Fibroblast of pulmonary artery (primary cell): Measurements from ENCODE around the gene RHBDL3.

ENCODE experiments used
- DNase-seq: peaks from one replicate; pipeline ENCODE4 v3.0.0-alpha.2; 2010; ENCODE audit warnings: low read depth
- H3K4me3 ChIP-seq: replicated peaks from 2 replicates; pipeline ENCODE4 v1.5.1; 2011; ENCODE audit warnings: low read depth, mild to moderate bottlenecking, control low read depth, low read length, moderate library complexity
- TF ChIP-seq, protein P1 (sequence below): IDR thresholded peaks from 2 replicates; pipeline ENCODE4 v1.5.1; 2011; ENCODE audit warnings: mild to moderate bottlenecking, control low read depth, low read length, inconsistent platforms; ENCODE audit errors: missing control alignments

Gene RHBDL3

DNA sequence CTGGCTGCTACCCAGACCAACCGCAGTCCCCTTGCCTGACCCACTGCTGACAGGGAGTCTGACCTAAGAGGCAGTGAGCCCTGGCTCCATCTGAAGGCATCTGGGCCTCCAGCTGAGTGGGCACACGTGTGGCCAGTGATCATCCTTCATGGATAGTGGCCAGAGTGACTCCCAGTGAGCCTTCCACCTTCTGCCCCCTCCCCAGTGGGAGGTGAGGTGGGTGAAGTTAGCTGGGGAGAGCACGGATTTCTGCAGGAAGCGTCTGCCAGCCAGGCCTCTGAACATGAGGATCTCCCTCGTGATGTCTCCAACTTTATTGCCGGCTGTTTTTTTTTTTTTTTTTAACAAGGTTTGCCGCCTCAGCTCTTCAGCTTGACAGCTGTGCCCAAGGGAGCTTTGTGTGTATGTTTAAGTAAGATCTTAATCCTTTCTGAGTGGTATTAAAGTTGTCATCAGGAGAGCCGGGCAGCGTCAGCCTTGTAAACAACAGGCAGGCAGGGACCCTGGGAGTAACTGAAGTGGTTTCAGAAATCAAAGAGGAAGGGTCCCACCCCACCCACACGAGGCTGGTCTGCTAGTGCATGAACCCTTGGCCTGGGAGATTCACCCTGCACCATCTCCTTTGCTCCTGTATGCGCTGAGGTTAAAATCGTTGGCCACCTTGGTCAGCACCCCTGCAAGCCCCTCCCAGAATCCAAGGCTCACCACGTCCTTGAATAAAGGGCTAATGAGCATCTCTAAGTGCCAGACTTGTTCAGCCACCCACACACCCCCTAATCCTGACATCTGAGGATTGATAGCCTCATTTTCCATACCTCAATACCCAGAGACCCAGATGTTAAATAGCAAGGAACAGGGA, 33.3 kb downstream of the RHBDL3 start:
- H3K4me3 ChIP-seq: no peak overlapping the region
- TF ChIP-seq, protein P1, sequence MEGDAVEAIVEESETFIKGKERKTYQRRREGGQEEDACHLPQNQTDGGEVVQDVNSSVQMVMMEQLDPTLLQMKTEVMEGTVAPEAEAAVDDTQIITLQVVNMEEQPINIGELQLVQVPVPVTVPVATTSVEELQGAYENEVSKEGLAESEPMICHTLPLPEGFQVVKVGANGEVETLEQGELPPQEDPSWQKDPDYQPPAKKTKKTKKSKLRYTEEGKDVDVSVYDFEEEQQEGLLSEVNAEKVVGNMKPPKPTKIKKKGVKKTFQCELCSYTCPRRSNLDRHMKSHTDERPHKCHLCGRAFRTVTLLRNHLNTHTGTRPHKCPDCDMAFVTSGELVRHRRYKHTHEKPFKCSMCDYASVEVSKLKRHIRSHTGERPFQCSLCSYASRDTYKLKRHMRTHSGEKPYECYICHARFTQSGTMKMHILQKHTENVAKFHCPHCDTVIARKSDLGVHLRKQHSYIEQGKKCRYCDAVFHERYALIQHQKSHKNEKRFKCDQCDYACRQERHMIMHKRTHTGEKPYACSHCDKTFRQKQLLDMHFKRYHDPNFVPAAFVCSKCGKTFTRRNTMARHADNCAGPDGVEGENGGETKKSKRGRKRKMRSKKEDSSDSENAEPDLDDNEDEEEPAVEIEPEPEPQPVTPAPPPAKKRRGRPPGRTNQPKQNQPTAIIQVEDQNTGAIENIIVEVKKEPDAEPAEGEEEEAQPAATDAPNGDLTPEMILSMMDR: no peak
- no peak for DNase-seq

DNA sequence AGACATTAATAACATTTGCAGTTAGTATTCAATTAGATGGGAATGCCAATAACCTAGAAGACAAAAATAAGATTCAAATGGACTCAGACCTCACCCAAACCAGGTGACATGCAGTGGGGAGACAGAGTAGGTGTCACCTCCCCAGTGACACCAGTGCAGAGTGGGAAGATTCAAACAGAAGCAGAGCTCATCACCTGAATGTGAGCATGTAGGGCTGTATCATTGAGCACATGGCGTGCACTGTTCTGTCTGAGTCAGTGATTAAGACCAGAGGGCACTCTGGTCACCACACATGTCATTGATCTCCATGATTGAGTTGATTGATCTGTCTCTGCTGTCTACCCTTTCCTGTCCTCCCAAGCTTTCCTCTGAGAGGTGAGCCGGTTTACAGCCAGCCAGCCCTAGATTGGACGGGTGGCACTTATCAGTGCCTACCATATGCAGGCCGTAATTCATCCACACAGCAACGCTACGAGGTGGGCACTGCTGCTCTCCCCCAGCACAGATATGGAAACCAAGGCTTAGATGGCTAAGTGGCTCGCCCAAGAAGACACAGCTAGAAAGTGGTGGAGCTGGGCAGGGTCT, 34.0 kb downstream of the RHBDL3 start:
- TF ChIP-seq, protein P1: no peak
- H3K4me3 ChIP-seq: no peak overlapping the region
- DNase-seq: no peak

DNA sequence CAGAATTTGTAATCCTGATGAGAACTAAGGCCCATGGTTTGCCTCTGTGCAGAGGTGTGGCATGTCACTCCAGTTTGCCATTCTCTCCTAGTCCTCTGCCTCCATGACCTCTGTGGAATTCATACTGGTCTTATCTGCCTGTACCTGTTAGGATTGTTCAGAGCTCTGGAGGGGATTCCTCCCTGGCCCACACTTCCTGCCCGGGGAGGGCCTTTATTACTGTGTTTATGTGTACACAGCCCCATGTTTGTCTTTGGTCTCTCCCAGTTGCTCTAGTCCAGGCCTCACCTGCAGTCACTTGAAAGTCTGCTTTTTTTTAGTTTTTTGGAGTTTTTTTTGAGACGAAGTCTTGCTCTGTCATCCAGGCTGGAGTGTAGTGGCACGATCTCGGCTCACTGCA, 36.4 kb downstream of the RHBDL3 start:
- TF ChIP-seq, protein P1: no peak
- no peak overlapping the region for H3K4me3 ChIP-seq
- DNase-seq: no peak

DNA sequence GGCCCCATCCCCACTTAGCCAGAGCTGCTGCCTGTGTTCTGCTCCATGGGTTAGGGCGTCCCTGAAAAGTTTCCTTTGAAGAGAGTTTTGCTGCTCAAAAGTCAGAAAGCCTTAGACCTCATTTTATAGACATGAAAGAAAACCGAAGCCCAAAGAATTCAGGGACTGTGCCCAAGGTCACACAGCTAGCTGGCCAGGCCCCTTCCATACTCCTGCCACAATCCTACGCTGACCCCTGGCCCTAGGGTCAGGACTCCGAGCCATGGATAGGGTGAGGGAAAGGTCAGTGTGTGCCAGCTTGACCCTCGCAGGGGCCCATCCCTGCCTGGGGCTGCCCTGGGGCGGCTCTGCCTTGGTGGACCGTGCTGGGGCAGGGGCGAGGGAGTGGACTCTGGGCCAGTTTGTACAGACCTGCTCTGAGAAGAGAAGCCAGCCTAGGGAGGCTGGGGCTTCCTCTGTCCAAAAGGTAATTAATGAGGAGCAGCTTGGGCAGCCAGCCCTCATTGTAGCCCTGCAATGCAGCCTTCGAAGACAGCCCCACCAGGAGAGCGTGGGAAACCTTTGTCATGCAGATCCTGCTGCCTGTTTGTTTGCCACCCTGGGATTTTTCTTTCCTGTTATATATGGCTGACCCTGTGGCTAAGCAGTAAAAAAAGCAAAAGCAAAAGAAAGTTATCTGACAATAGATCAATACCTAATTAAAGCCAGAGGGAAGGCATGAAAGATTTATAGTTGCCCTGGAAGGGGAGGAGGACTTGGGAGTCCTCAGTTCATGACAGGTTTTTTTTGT, 37.4 kb downstream of the RHBDL3 start:
- no peak for DNase-seq
- no peak overlapping the region for H3K4me3 ChIP-seq
- TF ChIP-seq, protein P1: no peak

DNA sequence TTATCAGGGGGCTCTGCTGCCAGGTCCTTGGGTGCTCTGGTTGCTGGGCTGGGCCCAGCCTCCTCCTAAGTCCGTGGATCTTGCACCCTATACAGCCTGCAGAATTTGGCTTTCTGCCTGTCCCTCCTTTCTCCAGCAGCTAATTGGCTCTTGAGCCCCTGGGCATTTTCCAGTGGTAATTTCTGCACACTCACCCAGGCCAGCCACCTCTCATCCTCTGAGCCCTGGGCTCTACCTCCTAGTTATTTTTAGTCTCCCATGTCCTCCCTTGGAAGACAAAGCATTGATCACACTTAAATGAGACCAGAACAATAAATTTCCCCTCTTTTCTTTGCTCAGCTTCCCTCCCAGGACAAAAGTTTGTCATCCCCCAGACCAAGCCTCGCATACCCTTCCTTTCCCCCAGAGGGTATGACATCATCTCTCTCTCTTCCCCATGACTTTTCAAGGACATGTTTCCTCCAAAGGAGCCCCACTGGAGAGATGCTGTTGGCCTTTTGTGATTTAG, 38.2 kb downstream of the RHBDL3 start:
- no peak overlapping the region for H3K4me3 ChIP-seq
- TF ChIP-seq, protein P1: no peak
- no peak for DNase-seq

DNA sequence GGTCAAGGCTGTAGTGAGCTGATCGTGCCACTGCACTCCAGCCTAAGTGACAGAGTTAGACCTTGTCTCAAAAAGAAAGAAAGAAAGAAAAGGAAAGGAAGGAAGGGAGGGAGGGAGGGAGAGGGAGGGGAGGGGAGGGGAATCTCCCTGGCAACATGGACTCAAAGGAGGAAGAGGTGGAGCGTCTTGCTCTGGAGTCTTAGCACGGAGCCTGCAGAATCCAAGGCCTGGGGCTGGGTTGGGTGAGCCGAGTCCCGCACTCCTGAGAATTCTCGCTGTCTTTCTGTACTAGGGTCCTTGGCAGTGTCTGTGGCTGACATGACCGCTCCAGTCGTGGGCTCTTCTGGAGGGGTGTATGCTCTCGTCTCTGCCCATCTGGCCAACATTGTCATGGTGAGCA, 39.4 kb downstream of the RHBDL3 start:
- no peak for DNase-seq
- H3K4me3 ChIP-seq: no peak overlapping the region
- TF ChIP-seq, protein P1: no peak
